ENCODE measurements around the gene BEGAIN.

Gene BEGAIN

GRCh38 chr14:100599981-100600380 is 12.8 kb upstream of the BEGAIN start:
- DNase-seq, result no peak

- no peak for DNase-seq
Observed at GRCh38 chr14:100594625-100594951, 7.4 kb upstream of the BEGAIN start.

GRCh38 chr14:100593751-100594624 is 6.8 kb upstream of the BEGAIN start:
- no peak for DNase-seq

- no peak for DNase-seq
Observed at GRCh38 chr14:100592972-100593371, 5.8 kb upstream of the BEGAIN start.

GRCh38 chr14:100592461-100592891 is 5.3 kb upstream of the BEGAIN start:
- no peak for DNase-seq

GRCh38 chr14:100591453-100592371 is 4.5 kb upstream of the BEGAIN start:
- DNase-seq, result no peak

- no peak for DNase-seq
Observed at GRCh38 chr14:100590726-100591452, 3.7 kb upstream of the BEGAIN start.

- no peak for DNase-seq
Observed at GRCh38 chr14:100589760-100590469, 2.7 kb upstream of the BEGAIN start.

GRCh38 chr14:100589071-100589759 is 2.0 kb upstream of the BEGAIN start:
- DNase-seq, result no peak

GRCh38 chr14:100588671-100589070 is 1.5 kb upstream of the BEGAIN start:
- DNase-seq, result no peak

GRCh38 chr14:100587763-100588411 is 670 bp upstream of the BEGAIN start:
- no peak for DNase-seq

- DNase-seq, result no peak
Observed at GRCh38 chr14:100586403-100587085, 673 bp downstream of the BEGAIN start.

- DNase-seq, result no peak
Observed at GRCh38 chr14:100586153-100586402, 1.1 kb downstream of the BEGAIN start.

- DNase-seq, result no peak
Observed at GRCh38 chr14:100585448-100586152, 1.6 kb downstream of the BEGAIN start.

GRCh38 chr14:100584056-100585031 is 2.9 kb downstream of the BEGAIN start:
- DNase-seq, result no peak

- no peak for DNase-seq
Observed at GRCh38 chr14:100583245-100583644, 4.0 kb downstream of the BEGAIN start.

GRCh38 chr14:100582496-100583165 is 4.6 kb downstream of the BEGAIN start:
- no peak for DNase-seq
